ENCODE data around the gene C19orf81. TPM values are rescaled to one million over a fixed set of nuclear protein-coding genes. Genes with fewer than 3 reads are reported as not detected.

C19orf81 gene
- total and polyA plus RNA-seq, 2 of the 4 experiments (the other 2 are of a cell fraction), result 0.31 TPM; not detected in 1

DNA sequence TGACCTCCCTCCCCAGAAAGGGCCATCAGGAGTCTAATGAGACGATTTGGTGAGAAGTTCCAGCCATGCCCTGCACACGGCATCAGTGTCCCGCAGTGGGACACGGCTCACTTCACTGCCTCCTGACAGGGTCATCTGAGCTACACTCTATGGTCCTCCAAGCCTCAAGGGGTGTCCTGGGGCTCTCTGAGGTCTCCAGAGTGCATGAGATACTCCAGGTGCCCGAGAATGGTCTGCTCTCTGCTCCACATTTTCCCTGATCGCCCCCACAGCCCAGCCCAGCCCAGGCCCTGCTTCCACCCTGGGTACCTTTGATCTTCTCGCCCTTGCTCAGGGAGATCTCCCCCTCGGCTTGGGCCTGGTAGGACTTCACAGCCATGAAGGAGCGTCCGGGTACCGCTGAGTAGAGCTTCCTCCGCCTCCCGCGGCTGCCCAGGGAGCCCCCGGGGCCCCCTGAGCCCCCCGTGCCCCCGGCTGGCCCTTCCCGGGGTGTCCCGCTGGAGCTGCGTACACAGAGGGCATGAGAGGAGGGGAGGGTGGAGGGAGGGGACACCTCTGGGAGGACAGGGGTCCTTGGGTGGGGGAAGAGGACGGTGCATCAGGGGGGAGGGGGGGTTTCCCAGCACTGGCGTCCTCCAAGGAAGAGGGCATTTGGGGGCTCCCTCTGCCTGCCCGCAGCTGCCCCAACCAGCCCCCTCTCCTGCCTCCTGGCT, 53.1 kb downstream of the C19orf81 start:
- no peak for DNase-seq
- POLR2A ChIA-PET (ENCODE audit: unreplicated experiment), result no interaction called here
- TF ChIP-seq RCOR1 (IDR thresholded peaks at IDR 0.05; ENCODE audit: insufficient replicate concordance, low read length) (no peak), MAZ (IDR thresholded peaks at IDR 0.05; ENCODE audit: borderline replicate concordance, low read depth, low read length) (no peak), BHLHE40 (IDR thresholded peaks at IDR 0.05; ENCODE audit: low read depth, low read length) (no peak), POLR2A (IDR thresholded peaks at IDR 0.05; ENCODE audit: low read depth, low read length) (no peak), FOS (IDR thresholded peaks at IDR 0.05; ENCODE audit: low read depth, low read length) (no peak), MXI1 (IDR thresholded peaks at IDR 0.05; ENCODE audit: borderline replicate concordance, low read depth, low read length) (no peak), MAFK (IDR thresholded peaks at IDR 0.05; ENCODE audit: low read depth, low read length) (no peak), RAD21 (IDR thresholded peaks at IDR 0.05; ENCODE audit: low read length) (no peak), RFX5 (IDR thresholded peaks at IDR 0.05; ENCODE audit: low read depth, low read length) (no peak), CEBPB (IDR thresholded peaks at IDR 0.05; ENCODE audit: low read depth, low read length) (no peak), NFE2L2 (IDR thresholded peaks at IDR 0.05; ENCODE audit: low read depth, low read length) (no peak), CHD1 (IDR thresholded peaks at IDR 0.05; ENCODE audit: low read depth, low read length) (no peak), SMC3 (IDR thresholded peaks at IDR 0.05; ENCODE audit: low read depth, low read length) (no peak)
- TF ChIP-seq, protein P1, sequence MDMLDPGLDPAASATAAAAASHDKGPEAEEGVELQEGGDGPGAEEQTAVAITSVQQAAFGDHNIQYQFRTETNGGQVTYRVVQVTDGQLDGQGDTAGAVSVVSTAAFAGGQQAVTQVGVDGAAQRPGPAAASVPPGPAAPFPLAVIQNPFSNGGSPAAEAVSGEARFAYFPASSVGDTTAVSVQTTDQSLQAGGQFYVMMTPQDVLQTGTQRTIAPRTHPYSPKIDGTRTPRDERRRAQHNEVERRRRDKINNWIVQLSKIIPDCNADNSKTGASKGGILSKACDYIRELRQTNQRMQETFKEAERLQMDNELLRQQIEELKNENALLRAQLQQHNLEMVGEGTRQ (IDR thresholded peaks at IDR 0.05; ENCODE audit: low read depth, low read length), result no peak
- TF ChIP-seq, protein P2, sequence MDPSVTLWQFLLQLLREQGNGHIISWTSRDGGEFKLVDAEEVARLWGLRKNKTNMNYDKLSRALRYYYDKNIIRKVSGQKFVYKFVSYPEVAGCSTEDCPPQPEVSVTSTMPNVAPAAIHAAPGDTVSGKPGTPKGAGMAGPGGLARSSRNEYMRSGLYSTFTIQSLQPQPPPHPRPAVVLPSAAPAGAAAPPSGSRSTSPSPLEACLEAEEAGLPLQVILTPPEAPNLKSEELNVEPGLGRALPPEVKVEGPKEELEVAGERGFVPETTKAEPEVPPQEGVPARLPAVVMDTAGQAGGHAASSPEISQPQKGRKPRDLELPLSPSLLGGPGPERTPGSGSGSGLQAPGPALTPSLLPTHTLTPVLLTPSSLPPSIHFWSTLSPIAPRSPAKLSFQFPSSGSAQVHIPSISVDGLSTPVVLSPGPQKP (IDR thresholded peaks at IDR 0.05; ENCODE audit: borderline replicate concordance, low read depth, low read length), result no peak

More for the DNA sequence above, 53.1 kb downstream of the C19orf81 start:
- CTCF ChIA-PET, result interaction anchor here (1.2 kb wide), 1 partner anchor 81 kb away, joined by 6 read pairs; no protein-coding TSS in a partner anchor
- no peak overlapping the region; the same call in 1 of the 2 replicates for H3K27ac ChIP-seq (ENCODE audit: insufficient read depth, low read length)
- H3K4me1 ChIP-seq (ENCODE audit: control insufficient read depth, insufficient read depth, low read length), result peaks cover 1% of the 10 kb centered on the region; the same call in 1 of the 2 replicates
- WGBS, 2 experiments (ENCODE audit: extremely low coverage in 2 of 2, insufficient read length in 1 of 2), result 73% methylated on average over 4 of the region's 23 CpGs; no CpG with 5 or more reads in 1 of the 2 experiments
- H3K36me3 ChIP-seq (ENCODE audit: control insufficient read depth, insufficient read depth, low read length), result no peaks in the 10 kb centered on the region
- no peak overlapping the region for H2AK9ac ChIP-seq (replicated peaks; ENCODE audit: low read depth, low read length, poor library complexity)
- H4K5ac ChIP-seq (ENCODE audit: low read depth, low read length), result no peak overlapping the region
- H3K23ac ChIP-seq (ENCODE audit: low read depth, low read length), result no peak overlapping the region
- no peaks in the 10 kb centered on the region for H3K9me3 ChIP-seq (ENCODE audit: control insufficient read depth, insufficient read depth, low read length)
- H2BK5ac ChIP-seq (ENCODE audit: low read depth, low read length, poor library complexity, severe bottlenecking), result no peak overlapping the region
- H3K9ac ChIP-seq (ENCODE audit: low read depth, low read length), result no peak overlapping the region
- H3K27me3 ChIP-seq (ENCODE audit: control insufficient read depth, insufficient read depth, low read length), result peaks cover 7% of the 10 kb centered on the region; the same call in 1 of the 2 replicates
- H2AFZ ChIP-seq (replicated peaks; ENCODE audit: low read length, poor library complexity), result no peak overlapping the region
- H3K9me1 ChIP-seq (ENCODE audit: insufficient read depth, low read length), result 0 out of 2 replicates have a peak, but pooled peaks cover 3% of the 10 kb centered on the region
- H4K8ac ChIP-seq (ENCODE audit: low read depth in 2 of 2, low read length in 2 of 2), result no peak overlapping the region
- no peak overlapping the region for H3K4ac ChIP-seq (ENCODE audit: low read depth, low read length)
- H3K56ac ChIP-seq (ENCODE audit: extremely low read depth, insufficient read depth, low read length), result no peak overlapping the region
- H2BK120ac ChIP-seq (ENCODE audit: low read depth, low read length), result no peak overlapping the region
- intact Hi-C loops (cut with micrococcal nuclease) (no loop called here), in situ Hi-C loops (cut with MboI; ENCODE audit: low sequenced_read_pairs) (loop anchor here (10.0 kb wide), 1 partner anchor 338 kb away; the partner anchor contains the start of gene NAPSA), dilution Hi-C loops (cut with HindIII; ENCODE audit: low sequenced_read_pairs, unreplicated experiment) (no loop called here)
- no peaks in the 10 kb centered on the region for H3K79me1 ChIP-seq (ENCODE audit: low read depth in 1 of 2, low read length in 2 of 2)
- no peak overlapping the region for H2AK5ac ChIP-seq (ENCODE audit: low read depth, low read length)
- no peak overlapping the region for H4K91ac ChIP-seq (ENCODE audit: insufficient read depth, low read depth, low read length)
- no peak overlapping the region for H3K18ac ChIP-seq (ENCODE audit: low read depth, low read length)
- no peak overlapping the region for H3K4me2 ChIP-seq (ENCODE audit: low read depth, low read length)
- no peak overlapping the region for H3K4me3 ChIP-seq (ENCODE audit: insufficient read depth, low read depth, low read length)
- ATAC-seq (ENCODE audit: low read depth), result no peak
- no peak overlapping the region for H3K14ac ChIP-seq (replicated peaks; ENCODE audit: low read depth, low read length)
- H4K20me1 ChIP-seq (ENCODE audit: insufficient read depth, low read length), result no peaks in the 10 kb centered on the region
- no TSS peak for BruUV-seq (replicated peaks)
- no peak overlapping the region for H2BK20ac ChIP-seq (ENCODE audit: low read depth, low read length)
- H2BK15ac ChIP-seq (ENCODE audit: low read depth, low read length), result no peak overlapping the region
